GM23248 (cell line): ENCODE data around the gene CCHCR1.

Experiments used
- EZH2 ChIP-seq: fragments of 200-600 bp; sonication (generic); IDR thresholded peaks from 2 replicates; pipeline ENCODE4 v1.6.1; 2018; ENCODE audit warnings: antibody characterized with exemption, mild to moderate bottlenecking; ENCODE audit not compliant: insufficient read depth, poor library complexity, severe bottlenecking
- EZH2phosphoT487 ChIP-seq: fragments of 200-600 bp; sonication (generic); IDR thresholded peaks from 2 replicates; pipeline ENCODE4 v1.6.1; 2018; ENCODE audit warnings: antibody characterized with exemption, moderate library complexity, mild to moderate bottlenecking, low read depth; ENCODE audit not compliant: insufficient read depth

DNA sequence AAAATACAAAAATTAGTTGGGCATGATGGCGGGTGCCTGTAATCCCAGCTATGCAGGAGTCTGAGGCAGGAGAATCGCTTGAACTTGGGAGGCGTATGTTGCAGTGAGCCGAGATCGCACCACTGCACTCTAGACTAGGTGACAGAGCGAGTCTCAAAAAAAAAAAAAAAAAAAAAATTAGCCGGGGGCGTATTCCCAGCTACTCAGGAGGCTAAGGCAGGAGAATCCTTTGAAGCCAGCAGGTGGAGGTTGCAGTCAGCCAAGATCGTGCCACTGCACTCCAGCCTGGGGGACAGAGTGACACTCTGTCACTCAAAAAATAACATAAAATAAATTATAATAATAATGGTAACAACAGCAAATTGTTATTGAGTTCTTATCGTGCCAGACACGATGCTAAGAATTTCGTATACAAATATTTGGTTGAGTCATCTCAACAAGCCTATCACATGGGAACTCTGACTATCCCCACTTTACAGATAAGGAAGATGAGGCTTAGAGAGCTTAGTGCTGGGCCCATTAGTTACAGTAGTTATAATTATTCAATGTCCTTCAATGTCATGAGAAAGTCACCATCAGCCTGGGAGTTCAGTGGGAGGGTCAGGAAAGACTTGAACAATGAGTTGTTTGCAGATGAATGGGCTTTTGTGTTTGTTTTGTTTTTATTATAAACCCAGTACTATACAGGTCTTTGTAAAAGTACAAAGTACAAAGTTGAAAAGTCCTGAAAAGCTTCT lies 64.7 kb downstream of the CCHCR1 start:
- TF ChIP-seq EZH2phosphoT487, result no peak
- TF ChIP-seq EZH2, result no peak
